NCI-H345 (cell line): ENCODE data around the gene ALOX5.
"Not testable (repeated sequence)": the region's sequence is repeated elsewhere in the genome, so short reads cannot be mapped to it uniquely, and the experiment has no call there.

Experiments used
- DNase-seq: peaks from one replicate; lab custom pipeline; 2025; lab: John Stamatoyannopoulos, UW

Gene ALOX5

DNA sequence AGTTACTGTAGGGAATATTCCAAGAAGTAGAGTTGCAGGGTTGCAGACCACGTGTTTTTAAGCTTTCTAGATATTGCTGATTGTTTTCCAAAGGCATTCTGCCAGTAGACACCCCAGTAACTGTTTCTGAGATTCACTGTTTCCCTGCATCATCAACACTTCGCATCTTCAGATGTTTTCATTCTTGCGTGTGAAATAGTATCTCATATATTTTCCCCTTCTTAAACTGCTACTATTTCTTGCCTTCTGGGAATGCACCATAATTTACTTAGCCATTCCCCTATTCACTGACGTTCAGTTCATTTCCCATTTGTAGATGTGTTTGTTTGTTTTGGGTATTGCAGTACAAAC is 30.7 kb downstream of the ALOX5 start:
- no peak for DNase-seq

DNA sequence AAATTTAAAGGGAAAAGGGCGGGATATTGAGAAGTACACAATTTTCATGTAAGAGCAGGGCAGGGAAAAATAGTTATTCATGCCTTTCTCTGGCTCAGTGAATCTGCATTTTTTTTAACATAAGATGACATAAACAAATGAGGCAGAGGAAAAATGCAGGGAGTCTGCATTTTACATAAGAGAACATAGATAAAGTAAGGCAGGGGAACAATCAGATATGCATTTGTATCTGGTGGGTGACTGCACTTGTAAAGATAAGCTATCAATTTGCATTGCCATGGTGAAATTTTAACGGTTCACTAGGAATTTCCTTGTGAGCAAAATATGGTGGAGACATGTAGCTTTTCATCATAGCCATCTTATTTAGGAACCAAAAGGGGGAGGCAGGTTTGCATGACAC is 33.5 kb downstream of the ALOX5 start:
- no peak for DNase-seq

DNA sequence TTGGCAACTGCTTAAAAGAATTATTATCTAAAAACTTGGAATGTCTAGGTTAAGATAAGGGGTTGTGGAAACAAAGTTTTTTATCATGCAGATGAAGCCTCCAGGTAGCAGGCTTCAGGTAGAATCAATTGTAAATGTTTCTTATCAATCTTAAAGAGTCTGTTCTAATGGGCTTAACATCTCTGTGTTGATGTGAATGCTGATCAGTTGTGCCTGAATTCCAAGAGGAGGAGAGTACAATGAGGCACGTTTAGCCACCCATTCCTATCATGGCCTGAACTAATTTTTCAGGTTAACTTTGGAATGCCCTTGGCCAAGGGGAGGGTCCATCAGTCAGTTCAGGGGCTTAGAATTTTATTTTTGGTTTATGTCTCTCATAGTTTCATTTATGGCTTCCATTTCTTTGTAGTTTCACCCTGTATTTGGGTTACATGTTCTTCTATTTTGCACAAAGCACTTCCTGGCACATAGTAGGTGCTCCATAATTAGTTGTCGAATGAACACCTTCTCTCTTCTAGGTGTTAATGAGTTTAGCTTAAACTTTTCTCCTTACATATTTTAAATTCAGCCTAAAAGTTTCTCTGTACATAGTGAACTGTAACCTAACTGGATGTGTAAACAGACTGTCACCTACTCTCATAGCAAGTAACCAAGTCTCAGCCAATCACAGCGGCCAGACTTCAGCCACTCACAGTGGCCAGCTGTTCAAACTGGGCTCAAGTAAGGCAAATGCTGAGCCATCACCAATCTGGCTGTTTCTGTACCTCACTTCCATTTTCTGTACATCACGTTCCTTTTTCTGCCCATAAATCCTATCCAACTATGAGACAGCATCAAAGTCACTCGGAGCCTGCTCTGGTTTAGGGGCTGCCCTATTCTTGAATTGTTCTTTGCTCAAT is 34.7 kb downstream of the ALOX5 start:
- DNase-seq: no peak

DNA sequence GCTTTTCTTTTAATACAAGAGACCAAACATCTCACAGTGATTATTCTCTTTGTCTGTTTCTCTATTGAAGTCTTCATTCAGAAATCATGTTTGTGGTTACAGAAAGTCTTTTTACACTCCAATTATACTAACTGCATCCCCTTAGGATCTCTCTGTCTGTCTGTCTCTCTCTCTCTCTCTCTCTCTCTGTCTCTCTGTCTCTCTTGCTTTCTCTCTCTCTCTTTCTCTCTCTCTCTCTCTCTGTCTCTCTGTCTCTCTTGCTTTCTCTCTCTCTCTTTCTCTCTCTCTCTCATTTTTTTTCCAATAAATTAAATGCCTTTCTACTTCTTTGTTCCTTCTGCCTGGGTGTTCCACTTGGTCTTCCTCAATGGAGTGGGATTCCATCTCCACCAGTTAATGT is 35.3 kb downstream of the ALOX5 start:
- not testable (repeated sequence) for DNase-seq

DNA sequence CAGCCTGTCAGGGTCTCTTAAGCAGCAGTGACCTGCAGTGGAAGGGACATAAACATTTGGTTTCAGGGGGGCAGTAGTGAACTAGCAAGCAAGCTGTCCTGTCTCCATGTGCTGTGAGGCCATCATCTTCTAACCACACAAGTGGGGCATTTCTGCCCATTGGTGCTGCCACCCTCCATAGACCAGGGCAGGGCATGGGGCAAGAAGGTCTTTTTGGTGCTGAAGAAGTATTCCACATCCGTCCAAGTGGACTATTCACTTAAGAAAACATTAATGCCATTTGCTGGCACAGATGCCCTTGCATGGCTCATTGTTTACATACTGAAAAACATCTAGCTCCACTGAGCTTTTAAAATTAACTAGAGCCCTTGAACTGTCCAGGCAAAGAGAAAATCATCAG is 35.8 kb downstream of the ALOX5 start:
- no peak for DNase-seq

DNA sequence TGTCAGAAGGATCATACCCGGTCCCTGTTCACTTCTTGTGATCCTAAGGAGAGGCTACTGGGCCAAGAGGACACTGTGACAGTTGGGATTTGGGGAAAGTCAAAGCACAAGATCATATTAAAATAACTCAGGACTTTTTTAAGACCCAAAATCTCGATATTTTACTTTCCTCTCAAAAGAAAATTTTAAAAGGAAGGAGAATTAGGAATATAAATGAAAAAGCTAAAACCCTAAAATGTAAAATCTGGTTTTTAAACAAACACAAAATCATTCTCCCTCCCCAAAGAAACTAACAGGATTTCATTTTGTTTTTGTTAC is 36.4 kb downstream of the ALOX5 start:
- no peak for DNase-seq

DNA sequence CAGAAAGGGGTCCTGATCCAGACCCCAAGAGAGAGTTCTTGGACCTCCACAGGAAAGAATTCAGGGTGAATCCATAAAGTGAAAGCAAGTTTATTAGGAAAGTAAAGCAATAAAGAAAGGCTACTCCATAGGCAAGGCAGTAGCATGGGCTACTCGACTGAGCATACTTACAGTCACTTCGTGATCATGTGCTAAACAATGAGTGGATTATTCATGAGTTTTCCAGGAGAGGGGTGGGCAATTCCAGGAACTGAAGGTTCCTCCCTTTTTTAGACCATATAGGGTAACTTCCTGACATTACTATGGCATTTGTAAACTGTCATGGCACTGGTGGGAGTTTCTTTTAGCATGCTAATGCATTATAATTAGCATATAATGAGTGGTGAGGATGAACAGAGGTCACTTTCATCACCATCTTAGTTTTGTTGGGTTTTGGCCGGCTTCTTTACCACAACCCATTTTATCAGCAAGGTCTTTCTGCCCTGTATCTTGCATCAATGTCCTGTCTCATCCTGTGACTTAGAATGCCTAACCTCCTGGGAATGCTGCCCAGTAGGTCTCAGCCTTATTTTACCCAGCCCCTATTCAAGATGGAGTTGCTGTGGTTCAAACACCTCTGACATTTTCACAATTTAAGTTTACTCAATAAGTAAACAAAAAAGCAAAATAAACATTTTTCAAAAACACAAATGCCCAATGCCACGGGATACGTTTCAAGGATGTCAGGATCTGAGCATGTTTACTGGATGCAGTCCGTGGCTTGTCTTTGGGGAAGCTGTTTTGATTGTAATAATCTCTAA is 37.0 kb downstream of the ALOX5 start:
- DNase-seq: no peak

DNA sequence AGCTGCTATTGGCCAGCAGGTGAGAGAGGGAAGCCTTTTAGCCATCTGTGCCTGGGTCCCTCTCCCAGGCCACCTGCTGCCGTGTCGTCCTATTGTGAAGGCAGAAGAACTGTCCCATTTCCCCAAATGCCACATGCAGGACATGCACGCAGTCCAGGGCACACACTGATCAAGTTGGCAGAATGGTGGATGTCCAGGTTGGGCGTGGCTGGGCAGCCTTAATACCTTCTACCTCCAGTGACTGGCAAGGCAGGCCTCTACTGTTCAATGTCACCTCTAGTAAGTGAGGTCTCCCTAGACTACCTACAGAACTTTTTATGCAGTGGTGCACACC is 37.6 kb downstream of the ALOX5 start:
- no peak for DNase-seq

DNA sequence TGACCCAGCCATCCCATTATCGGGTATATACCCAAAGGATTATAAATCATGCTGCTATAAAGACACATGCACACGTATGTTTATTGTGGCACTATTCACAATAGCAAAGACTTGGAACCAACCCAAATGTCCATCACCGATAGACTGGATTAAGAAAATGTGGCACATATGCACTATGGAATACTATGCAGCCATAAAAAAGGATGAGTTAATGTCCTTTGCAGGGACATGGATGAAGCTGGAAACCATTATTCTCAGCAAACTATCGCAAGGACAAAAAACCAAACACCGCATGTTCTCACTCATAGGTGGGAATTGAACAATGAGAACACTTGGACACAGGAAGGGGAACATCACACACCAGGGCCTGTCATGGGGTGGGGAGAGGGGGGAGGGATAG is 41.0 kb downstream of the ALOX5 start:
- not testable (repeated sequence) for DNase-seq

DNA sequence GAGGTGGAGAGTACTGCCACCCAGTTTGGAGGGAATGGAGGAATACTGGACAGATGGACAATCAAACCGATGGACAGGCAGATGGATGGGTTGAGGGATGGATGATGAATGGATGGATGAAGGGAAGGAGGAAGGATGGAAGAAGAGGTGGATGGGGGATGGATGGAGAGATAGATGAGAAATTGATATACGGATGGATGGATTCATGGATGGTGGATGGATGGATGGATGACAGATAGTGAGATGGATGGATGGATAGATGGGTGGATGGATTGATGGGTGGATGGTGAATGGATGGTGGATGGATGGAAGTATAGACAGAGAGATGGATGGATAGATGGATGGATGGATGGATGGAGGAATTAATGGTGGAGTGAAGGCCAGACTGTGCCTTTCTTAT is 42.6 kb downstream of the ALOX5 start:
- no peak for DNase-seq

DNA sequence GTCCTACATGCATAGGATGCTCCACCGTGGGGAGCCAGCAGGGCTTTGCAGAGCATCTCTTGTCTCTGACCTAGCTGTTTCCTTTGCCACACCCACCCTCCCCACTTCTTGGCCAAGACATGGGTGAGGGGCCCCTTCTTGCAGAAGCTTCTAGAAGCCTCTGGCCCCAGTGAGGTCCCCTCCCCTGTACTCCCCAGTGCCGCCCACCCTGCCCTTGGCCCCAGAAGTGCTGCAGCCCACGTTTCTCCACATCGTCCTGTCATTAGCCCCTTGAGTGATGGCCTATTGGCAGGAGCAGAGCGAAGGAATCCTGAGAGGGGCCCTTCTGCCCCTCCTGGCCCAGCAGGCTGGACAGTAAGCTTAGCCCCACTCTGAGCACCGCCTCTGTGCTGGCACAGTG is 43.7 kb downstream of the ALOX5 start:
- no peak for DNase-seq

DNA sequence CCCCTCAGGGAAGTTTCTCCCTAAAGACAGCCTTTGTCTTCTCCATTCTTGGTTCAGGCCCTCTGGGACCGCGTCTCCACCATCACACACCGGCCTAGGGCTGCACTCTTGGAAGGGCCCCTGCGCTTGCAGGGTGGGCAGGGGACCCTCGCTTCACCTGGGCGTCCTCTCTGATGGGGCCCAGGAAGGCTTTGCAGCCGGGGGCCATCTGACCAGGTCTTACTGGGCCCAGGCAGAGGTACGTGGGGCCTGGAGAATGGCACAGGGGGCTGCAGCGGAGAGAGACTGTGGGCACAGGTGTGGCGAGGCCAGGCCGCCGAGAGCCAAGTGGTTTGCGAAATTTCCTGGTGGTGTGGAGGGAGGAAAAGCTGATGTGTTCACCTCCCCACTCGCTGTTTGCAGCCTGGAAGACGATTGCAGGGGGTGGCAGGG is 44.4 kb downstream of the ALOX5 start:
- no peak for DNase-seq

DNA sequence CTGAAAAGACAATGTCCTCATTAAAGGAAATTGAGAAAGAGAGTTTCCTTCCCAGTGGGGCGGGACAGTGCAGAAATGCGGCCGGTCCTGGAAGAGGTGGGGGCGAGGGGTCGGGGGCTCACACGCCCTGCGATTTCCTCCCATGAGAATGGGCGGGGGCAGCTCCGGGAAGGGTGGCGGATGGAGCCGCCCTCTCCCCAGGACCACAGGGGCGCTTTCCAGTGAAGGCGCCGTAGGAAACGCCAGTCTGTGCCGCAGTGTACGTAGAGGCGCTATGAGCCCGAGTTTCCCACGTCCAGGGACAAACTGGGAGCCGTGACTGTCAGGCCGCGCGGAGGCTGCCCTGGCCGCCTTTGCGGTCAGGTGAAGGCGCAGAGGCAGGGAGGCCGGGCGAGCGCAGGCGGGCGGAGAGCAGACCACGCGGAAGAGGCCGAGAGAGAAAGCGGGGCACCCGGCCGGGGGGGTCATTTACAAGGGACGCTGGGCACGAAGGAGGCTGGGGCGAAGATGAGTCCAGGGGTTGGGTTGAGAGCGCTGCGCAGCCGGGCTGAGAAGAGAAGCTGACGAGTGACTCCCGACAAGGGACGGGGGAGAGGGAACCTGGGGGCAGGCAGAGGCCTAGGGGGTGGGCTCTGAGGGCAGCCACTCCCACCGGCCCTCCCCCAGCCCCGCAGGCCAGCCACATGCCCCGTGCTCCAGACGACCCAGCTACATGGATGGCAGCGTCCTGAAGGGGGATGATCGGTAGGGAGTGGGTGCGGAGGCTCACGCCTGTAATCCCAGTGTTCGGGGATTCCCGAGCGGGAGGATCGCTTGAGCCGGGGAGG is 45.0 kb downstream of the ALOX5 start:
- peak; percentile 23 for DNase-seq

DNA sequence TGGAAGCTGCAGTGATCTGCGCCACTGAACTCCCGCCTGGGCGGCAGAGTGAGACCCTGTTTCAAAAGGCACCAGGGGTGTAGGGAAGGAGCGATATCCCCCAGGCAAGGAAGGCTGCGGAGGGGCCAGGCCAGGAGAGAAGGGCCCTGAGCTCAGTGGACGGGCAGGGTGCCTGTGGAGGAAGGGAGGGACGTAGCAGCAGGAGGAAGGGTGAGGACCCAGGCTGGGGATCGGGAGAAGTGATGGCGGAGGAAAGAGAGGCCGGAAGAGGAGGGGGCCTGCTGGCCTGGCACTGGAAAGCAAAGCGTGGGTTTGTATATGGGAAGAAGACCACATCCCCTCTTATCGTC is 45.6 kb downstream of the ALOX5 start:
- DNase-seq: peak; percentile 23

DNA sequence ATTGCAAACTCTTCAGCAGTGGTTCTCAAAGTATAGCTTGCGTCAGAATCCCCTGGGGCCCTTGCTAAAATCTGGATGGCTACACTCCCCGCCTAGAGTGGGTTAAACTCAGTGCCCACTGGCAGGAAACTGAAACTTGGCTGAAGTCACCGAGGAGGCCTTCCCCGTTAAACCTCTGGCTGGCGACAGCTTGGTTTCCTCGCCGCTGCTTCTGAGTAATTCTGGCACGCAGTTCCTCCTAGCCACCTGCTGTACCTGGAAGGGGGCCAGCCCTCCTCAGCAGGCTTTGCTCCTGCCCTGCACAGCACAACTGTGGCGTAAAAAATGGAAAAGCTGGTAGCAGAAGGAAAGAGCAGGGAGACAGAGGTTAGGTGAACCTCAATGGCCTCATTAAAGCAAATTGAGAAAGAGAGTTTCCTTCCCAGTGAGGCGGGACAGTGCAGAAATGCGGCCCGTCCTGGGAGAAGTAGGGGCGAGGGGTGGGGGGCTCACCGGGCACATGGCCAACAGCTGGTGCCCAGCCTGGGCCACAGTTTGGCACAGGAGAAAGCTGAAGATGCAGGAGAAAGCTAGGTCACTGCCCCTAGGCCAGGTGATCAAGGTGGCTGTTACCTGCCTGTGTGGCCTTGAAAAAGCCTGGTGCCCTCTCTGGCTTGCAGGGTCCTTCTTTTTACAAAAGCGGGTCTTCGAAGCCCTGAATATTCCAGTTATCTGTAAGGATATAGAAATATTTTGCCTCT is 46.6 kb downstream of the ALOX5 start:
- peak; percentile 79 for DNase-seq

DNA sequence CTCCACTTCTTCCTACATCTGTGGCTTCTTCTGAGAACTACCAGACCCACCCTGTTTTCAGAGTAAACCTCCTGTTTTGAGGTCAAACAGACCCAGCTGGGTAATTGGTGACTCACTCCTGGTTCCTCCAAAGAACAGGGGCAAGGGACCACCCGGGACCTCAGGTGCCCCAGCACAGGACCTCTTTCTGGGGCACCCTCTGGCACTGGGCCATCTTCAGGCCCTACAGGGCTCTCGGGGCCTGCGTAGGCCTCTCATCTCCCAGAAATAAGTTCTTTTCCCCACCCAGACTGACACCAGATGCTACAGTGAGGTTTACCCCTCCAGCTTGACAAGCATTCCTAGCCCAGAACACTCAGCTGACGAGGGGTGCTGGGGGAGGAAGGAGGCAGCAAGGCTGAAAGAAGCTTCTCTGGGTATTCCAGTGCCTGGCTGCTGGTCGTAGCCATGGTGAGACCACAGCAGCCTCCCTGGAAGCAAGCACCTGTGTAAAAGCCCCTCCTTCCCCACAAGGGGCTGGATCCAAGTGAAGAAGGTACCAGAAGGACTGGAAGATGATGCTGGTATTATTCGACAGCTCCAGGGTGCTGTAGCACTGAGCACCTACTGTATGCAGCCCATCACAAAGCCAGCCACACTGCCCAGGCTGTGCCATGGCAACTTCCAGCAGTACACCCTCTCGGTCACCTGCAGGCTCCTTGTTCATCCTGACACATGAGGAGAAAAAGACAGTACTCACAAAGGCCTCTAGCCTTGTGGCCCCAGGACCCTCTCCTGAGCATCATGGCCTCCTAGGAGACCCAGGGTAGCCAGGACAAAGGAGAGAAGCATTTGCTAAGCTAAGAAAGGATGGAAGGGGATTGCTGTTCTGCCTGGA is 47.4 kb downstream of the ALOX5 start:
- no peak for DNase-seq

DNA sequence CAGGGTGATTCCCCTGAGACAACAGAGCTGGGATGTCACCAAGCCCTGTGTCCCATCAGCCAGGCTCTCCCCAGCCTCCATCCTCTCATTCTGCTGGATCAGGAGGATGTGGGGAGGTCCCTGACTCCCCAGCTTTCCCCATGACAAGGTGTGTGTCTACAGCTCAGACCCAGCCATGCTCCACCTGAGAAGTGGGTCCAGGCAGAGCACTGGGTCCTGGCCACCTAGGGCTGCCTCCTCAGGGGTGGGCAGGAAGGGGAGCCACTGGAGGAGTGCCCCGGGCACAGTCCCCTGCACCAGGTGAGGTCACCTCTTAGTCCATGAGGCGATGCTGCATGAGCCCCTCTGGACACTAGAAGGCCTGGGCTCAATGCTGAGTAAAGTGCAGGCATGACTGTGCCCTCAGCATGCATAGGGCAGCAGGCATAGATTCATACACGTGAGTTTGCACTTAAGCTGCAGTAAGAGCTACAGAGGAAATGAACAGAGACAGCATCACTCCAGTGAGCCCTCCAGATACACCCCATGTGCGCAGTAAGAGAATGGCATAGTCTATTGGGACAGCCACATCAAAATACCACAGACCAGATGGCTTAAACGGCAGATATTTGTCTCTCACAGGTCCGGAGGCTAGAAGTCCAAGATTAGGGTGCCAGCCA is 48.3 kb downstream of the ALOX5 start:
- DNase-seq: no peak

DNA sequence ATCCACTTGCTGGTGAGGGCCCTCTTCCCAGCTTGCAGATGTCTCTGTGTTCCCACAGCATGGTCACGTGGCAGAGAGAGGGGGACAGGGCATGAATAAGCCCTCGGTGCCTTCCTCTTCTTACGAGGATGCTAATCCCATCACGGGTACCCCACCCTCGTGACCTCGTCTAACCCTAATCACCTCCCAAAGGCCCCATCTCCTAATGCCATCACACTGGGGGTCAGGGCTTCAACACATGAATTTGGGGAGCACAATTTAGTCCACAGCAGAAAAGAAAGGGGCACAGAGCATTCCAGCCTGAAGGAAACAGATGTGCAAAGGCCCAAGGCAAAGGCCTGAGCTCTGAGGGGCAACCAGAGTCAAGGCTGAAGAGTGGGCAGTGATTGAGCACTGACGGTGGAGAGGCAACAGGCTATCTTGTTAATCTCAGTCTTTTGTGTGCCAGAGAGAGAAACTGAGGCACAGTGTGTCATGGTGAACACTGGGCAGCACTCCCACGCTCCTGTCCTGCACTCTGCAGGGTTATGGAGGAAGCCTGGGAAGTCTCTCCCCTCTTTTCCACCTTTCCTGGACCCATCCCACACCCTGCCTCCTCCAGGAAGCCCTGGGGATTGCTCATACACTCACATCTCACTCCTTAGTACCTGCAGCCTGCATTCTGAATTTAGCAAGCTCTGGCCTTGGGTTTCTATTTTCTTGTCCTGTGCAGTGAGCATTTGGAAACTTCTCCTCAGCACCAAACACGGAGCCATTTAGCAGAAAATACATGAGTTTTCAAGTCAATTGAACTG is 49.0 kb downstream of the ALOX5 start:
- DNase-seq: no peak

DNA sequence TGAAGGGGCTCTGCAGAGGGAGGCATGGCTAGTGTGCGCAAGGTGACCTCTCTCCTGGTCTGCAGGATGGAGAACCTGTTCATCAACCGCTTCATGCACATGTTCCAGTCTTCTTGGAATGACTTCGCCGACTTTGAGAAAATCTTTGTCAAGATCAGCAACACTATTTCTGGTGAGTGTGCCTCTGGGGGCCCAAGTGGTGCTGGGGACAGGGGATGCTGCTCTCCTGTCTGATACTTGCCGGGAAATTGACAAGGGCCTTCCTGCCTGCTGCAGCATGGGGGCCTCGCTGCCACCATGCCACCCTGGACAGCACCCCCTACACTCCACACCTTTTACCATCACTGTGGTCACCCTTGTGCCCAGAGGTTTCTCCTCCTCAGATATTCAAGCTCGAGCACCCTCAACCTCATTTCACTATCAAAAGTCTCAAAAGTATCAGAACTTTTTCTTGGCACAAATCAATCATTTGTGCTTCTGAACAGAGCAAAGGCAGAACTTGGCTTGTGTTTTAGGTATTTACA is 50.0 kb downstream of the ALOX5 start:
- DNase-seq: no peak
